Naive thymus-derived CD8-positive, alpha-beta T cell (primary cell): ENCODE measurements around the gene ARID3C. TPM values are rescaled to one million over a fixed set of nuclear protein-coding genes. Genes with fewer than 3 reads are reported as not detected.
A peak's percentile ranks its signal among the peaks of the same experiment; 100 is the strongest.

Experiments
- ATAC-seq, 2 donors: fragments of 150-1000 bp; cut with Tn5 transposase in 1 of 2; sonication (Bioruptor Pico), chemical (Tn5 transposase) in 1 of 2; 1 replicate in 1 of 2; 2 replicates in 1 of 2; pipeline ENCODE4 v1.10.0; 2021; ENCODE audit warnings: mild to moderate bottlenecking in 2 of 2, moderate library complexity in 2 of 2
- POLR2A ChIA-PET: fragments of 350-600 bp; sonication (Branson Sonifier 250); formaldehyde crosslinking; loops from one replicate; lab custom pipeline; 2021; ENCODE audit warnings: antibody characterized with exemption; lab: Charles Lee
- DNase-seq, 10 donors: peaks; one replicate each; pipeline versions ENCODE4 v3.0.0 to v3.0.0-alpha.2; 2020 to 2022
- H3K27ac Mint-ChIP-seq, 10 donors: one replicate each; pipeline ENCODE4 v1.8.0; 2020 to 2022; ENCODE audit warnings: mild to moderate bottlenecking in 10 of 10, mixed read lengths in 10 of 10, moderate library complexity in 4 of 10, inconsistent platforms in 1 of 10
- H3K27me3 Mint-ChIP-seq, 5 donors: one replicate each; pipeline ENCODE4 v1.8.0; 2021 to 2022; ENCODE audit warnings: mixed read lengths in 5 of 5
- H3K36me3 Mint-ChIP-seq, 3 donors: one replicate each; pipeline ENCODE4 v1.8.0; 2020 to 2022; ENCODE audit warnings: mixed read lengths in 3 of 3, mild to moderate bottlenecking in 2 of 3, inconsistent platforms in 1 of 3
- H3K4me1 Mint-ChIP-seq, 4 donors: one replicate each; pipeline ENCODE4 v1.8.0; 2021 to 2022; ENCODE audit warnings: mixed read lengths in 4 of 4
- H3K4me3 Mint-ChIP-seq, 10 donors: one replicate each; pipeline ENCODE4 v1.8.0; 2020 to 2022; ENCODE audit warnings: mild to moderate bottlenecking in 10 of 10, mixed read lengths in 10 of 10, moderate library complexity in 6 of 10, inconsistent platforms in 1 of 10
- H3K9me3 Mint-ChIP-seq, 9 donors: one replicate each; pipeline ENCODE4 v1.8.0; 2020 to 2022; ENCODE audit warnings: mixed read lengths in 9 of 9, mild to moderate bottlenecking in 3 of 9, inconsistent platforms in 1 of 9, moderate library complexity in 1 of 9
- polyA plus RNA-seq, 3 donors: library from polyadenylated mRNA; unstranded; fragments of 300-500 nt; fragmentation: Illumina TruSeq; gene quantifications; one replicate each; pipeline ENCODE4 v1.2.3, GENCODE V29; 2021
- total RNA-seq, 8 experiments: library from RNA in 2 of 8; stranded (reverse) in 2 of 8; gene quantifications; one replicate each; pipeline ENCODE4 v1.2.3 and lab custom pipeline; 2021 to 2026

Gene ARID3C
- total and polyA plus RNA-seq, 5 experiments from 2014 or later: 0.27 TPM; not detected in 4

- H3K4me1 Mint-ChIP-seq: peaks cover 20 to 47% (median 38%) of the 10 kb centered on the region in 4 donors
- H3K36me3 Mint-ChIP-seq: peaks cover 0 to 5% (median 3%) of the 10 kb centered on the region in 3 donors
- H3K9me3 Mint-ChIP-seq: peaks cover 0 to 2% (median 0%) of the 10 kb centered on the region in 9 donors
- ATAC-seq (no peak), DNase-seq (no peak)
- H3K27me3 Mint-ChIP-seq: peaks cover 30 to 75% (median 61%) of the 10 kb centered on the region in 5 donors
- H3K4me3 Mint-ChIP-seq: no peak overlapping the region
- H3K27ac Mint-ChIP-seq: no peak overlapping the region
- POLR2A ChIA-PET: interaction anchor here (1.9 to 4.7 kb wide), 2 partner anchors 12 to 13 kb away, joined by 9 to 32 read pairs; partner anchors contain the start of genes RPP25L and SIGMAR1
Observed at GRCh38 chr9:34624475-34625185, 4.2 kb downstream of the ARID3C start.

- ATAC-seq (peak in 1 of 2 donors; percentile 15), DNase-seq (no peak)
- Mint-ChIP-seq H3K36me3 (peaks cover 0 to 5% (median 3%) of the 10 kb centered on the region in 3 donors), H3K9me3 (peaks cover 0 to 2% (median 0%) of the 10 kb centered on the region in 9 donors), H3K4me3 (peak overlapping the region; percentile 40 to 81 (median 62)), H3K27ac (peak overlapping the region in 1 of 10 donors; percentile 57), H3K27me3 (peaks cover 30 to 65% (median 55%) of the 10 kb centered on the region in 5 donors), H3K4me1 (peaks cover 24 to 48% (median 44%) of the 10 kb centered on the region in 4 donors)
- POLR2A ChIA-PET: interaction anchor here (0.6 to 4.7 kb wide), 5 partner anchors 9 to 110 kb away, joined by 3 to 32 read pairs (median 4); partner anchors contain the start of genes GALT and SIGMAR1
Observed at GRCh38 chr9:34623374-34624235, 5.3 kb downstream of the ARID3C start.

- Mint-ChIP-seq H3K27ac (peak within 1 kb of the TSS; percentile 79 to 97 (median 93)), H3K4me1 (peaks cover 22 to 37% (median 35%) of the 10 kb centered on the region in 4 donors), H3K36me3 (peaks cover 7 to 27% (median 10%) of the 10 kb centered on the region in 3 donors), H3K9me3 (peaks cover 0 to 2% (median 0%) of the 10 kb centered on the region in 9 donors), H3K4me3 (peak within 1 kb of the TSS; percentile 92 to 98 (median 95)), H3K27me3 (peaks cover 14 to 32% (median 29%) of the 10 kb centered on the region in 5 donors)
- peak; percentile 97 for ATAC-seq
- DNase-seq: peak; percentile 78 to 97 (median 90)
- POLR2A ChIA-PET: interaction anchor here (0.7 to 2.4 kb wide), 11 partner anchors 8 to 1868 kb away, joined by 3 to 51 read pairs (median 4); partner anchors contain the start of genes ARID3C, GALT, RPP25L and SIGMAR1
Observed at GRCh38 chr9:34620061-34620994, 8.5 kb downstream of the ARID3C start, which contains the start of gene DCTN3. TSS of gene DCTN3 (minus strand) at chr9:34620495. CDS start at chr9:34620464, 31 bp downstream.

GRCh38 chr9:34615132-34615531, 13.7 kb downstream of the ARID3C start:
- ATAC-seq (no peak), DNase-seq (no peak)
- H3K9me3 Mint-ChIP-seq: no peaks in the 10 kb centered on the region
- H3K27ac Mint-ChIP-seq: no peak overlapping the region
- H3K4me3 Mint-ChIP-seq: no peak overlapping the region
- POLR2A ChIA-PET: interaction anchor here (0.7 to 1.7 kb wide), 4 partner anchors 8 to 480 kb away, joined by 3 to 5 read pairs (median 4); partner anchors contain the start of genes GALT and SIGMAR1
- peaks cover 6 to 32% (median 7%) of the 10 kb centered on the region in 3 donors for H3K36me3 Mint-ChIP-seq
- no peaks in the 10 kb centered on the region for H3K27me3 Mint-ChIP-seq
- peaks cover 22 to 43% (median 35%) of the 10 kb centered on the region in 4 donors for H3K4me1 Mint-ChIP-seq

- Mint-ChIP-seq H3K4me3 (peak overlapping the region; percentile 88 to 95 (median 92)), H3K9me3 (no peaks in the 10 kb centered on the region), H3K36me3 (peaks cover 6 to 29% (median 7%) of the 10 kb centered on the region in 3 donors), H3K27ac (peak overlapping the region; percentile 77 to 99 (median 92)), H3K27me3 (no peaks in the 10 kb centered on the region), H3K4me1 (peaks cover 11 to 31% (median 22%) of the 10 kb centered on the region in 4 donors)
- POLR2A ChIA-PET: interaction anchor here (0.6 to 3.1 kb wide), 8 partner anchors 8 to 52 kb away, joined by 3 to 30 read pairs (median 8); partner anchors contain the start of genes ARID3C, DCTN3, GALT and SIGMAR1
- DNase-seq (peak; percentile 36 to 86 (median 67)), ATAC-seq (peak; percentile 43)
Observed at GRCh38 chr9:34612788-34613390, 16.0 kb downstream of the ARID3C start.

- peaks cover 6 to 21% (median 7%) of the 10 kb centered on the region in 3 donors for H3K36me3 Mint-ChIP-seq
- POLR2A ChIA-PET: interaction anchor here (0.6 to 3.1 kb wide), 10 partner anchors 8 to 53 kb away, joined by 3 to 30 read pairs (median 7); partner anchors contain the start of genes ARID3C, CCL27, DCTN3 and GALT
- H3K9me3 Mint-ChIP-seq: no peaks in the 10 kb centered on the region
- H3K4me3 Mint-ChIP-seq: peak within 1 kb of the TSS; percentile 88 to 95 (median 92)
- DNase-seq (peak; percentile 72 to 92 (median 84)), ATAC-seq (peak; percentile 86 to 87)
- H3K27me3 Mint-ChIP-seq: no peaks in the 10 kb centered on the region
- H3K27ac Mint-ChIP-seq: peak within 1 kb of the TSS; percentile 77 to 99 (median 95)
- H3K4me1 Mint-ChIP-seq: peaks cover 11 to 31% (median 22%) of the 10 kb centered on the region in 4 donors
Observed at GRCh38 chr9:34611811-34612787, 16.8 kb downstream of the ARID3C start, which contains the start of gene RPP25L. TSS of gene RPP25L (minus strand) at chr9:34612097. CDS start at chr9:34611296, 801 bp downstream.

- POLR2A ChIA-PET: interaction anchor here (0.5 to 3.1 kb wide), 7 partner anchors 9 to 165 kb away, joined by 3 to 30 read pairs (median 7); partner anchors contain the start of genes CCL27, DCTN3, GALT and SIGMAR1
- DNase-seq (no peak), ATAC-seq (peak in 1 of 2 donors; percentile 6)
- Mint-ChIP-seq H3K27ac (peak overlapping the region; percentile 77 to 99 (median 95)), H3K4me3 (peak overlapping the region; percentile 88 to 95 (median 92)), H3K36me3 (peaks cover 0 to 15% (median 2%) of the 10 kb centered on the region in 3 donors), H3K9me3 (no peaks in the 10 kb centered on the region), H3K27me3 (no peaks in the 10 kb centered on the region), H3K4me1 (peaks cover 8 to 31% (median 22%) of the 10 kb centered on the region in 4 donors)
Observed at GRCh38 chr9:34611251-34611810, 17.5 kb downstream of the ARID3C start.

- Mint-ChIP-seq H3K27ac (peak overlapping the region; percentile 18 to 97 (median 75)), H3K4me3 (peak overlapping the region; percentile 5 to 95 (median 90)), H3K36me3 (peaks cover 0 to 8% (median 0%) of the 10 kb centered on the region in 3 donors), H3K27me3 (no peaks in the 10 kb centered on the region), H3K4me1 (peaks cover 7 to 31% (median 22%) of the 10 kb centered on the region in 4 donors), H3K9me3 (no peaks in the 10 kb centered on the region)
- ATAC-seq (no peak), DNase-seq (no peak)
- POLR2A ChIA-PET: interaction anchor here (0.5 to 3.1 kb wide), 6 partner anchors 10 to 164 kb away, joined by 3 to 30 read pairs (median 8); partner anchors contain the start of genes DCTN3, GALT and SIGMAR1
Observed at GRCh38 chr9:34610434-34611206, 18.2 kb downstream of the ARID3C start.

- ATAC-seq (no peak), DNase-seq (no peak)
- Mint-ChIP-seq H3K4me3 (no peak overlapping the region), H3K4me1 (peaks cover 6 to 22% (median 17%) of the 10 kb centered on the region in 4 donors), H3K27me3 (peaks cover 0 to 6% (median 2%) of the 10 kb centered on the region in 5 donors), H3K9me3 (no peaks in the 10 kb centered on the region), H3K27ac (no peak overlapping the region), H3K36me3 (no peaks in the 10 kb centered on the region)
- POLR2A ChIA-PET: interaction anchor here (1.4 kb wide), 1 partner anchor 13 kb away, joined by 4 read pairs; the partner anchor contains the start of gene DCTN3
Observed at GRCh38 chr9:34607331-34607730, 21.5 kb downstream of the ARID3C start.
